Stimulated activated naive CD8-positive, alpha-beta T cell treated with anti-CD3 and anti-CD28 coated beads, Interleukin-15, Interleukin-2, amounts not matched to agents 100 ng/mL and 50 ng/mL, for 24 hours (primary cell): ENCODE measurements around the gene TNNC1.

Experiments used
- H3K27ac Mint-ChIP-seq: one replicate; pipeline ENCODE4 v1.8.0; 2021; ENCODE audit warnings: mild to moderate bottlenecking, mixed read lengths
- H3K27me3 Mint-ChIP-seq: one replicate; pipeline ENCODE4 v1.8.0; 2021; ENCODE audit warnings: mixed read lengths
- H3K36me3 Mint-ChIP-seq: one replicate; pipeline ENCODE4 v1.8.0; 2021; ENCODE audit warnings: low read depth, mixed read lengths
- H3K4me1 Mint-ChIP-seq: one replicate; pipeline ENCODE4 v1.8.0; 2021; ENCODE audit warnings: low read depth, mixed read lengths
- H3K4me3 Mint-ChIP-seq: one replicate; pipeline ENCODE4 v1.8.0; 2021; ENCODE audit warnings: mild to moderate bottlenecking, mixed read lengths
- H3K9me3 Mint-ChIP-seq: one replicate; pipeline ENCODE4 v1.8.0; 2021; ENCODE audit warnings: mixed read lengths

TNNC1 gene

GRCh38 chr3:52453496-52454249, at the start of gene TNNC1:
TNNC1 (minus strand) TSS chr3:52454041; CDS start chr3:52454015, 26 bp downstream.
- no peaks in the 10 kb centered on the region for H3K9me3 Mint-ChIP-seq
- peaks cover 40% of the 10 kb centered on the region for H3K4me1 Mint-ChIP-seq
- peak within 1 kb of the TSS; percentile 95 for H3K27ac Mint-ChIP-seq
- peak within 1 kb of the TSS; percentile 90 for H3K4me3 Mint-ChIP-seq
- H3K36me3 Mint-ChIP-seq: peaks cover 10% of the 10 kb centered on the region
- no peaks in the 10 kb centered on the region for H3K27me3 Mint-ChIP-seq

DNA sequence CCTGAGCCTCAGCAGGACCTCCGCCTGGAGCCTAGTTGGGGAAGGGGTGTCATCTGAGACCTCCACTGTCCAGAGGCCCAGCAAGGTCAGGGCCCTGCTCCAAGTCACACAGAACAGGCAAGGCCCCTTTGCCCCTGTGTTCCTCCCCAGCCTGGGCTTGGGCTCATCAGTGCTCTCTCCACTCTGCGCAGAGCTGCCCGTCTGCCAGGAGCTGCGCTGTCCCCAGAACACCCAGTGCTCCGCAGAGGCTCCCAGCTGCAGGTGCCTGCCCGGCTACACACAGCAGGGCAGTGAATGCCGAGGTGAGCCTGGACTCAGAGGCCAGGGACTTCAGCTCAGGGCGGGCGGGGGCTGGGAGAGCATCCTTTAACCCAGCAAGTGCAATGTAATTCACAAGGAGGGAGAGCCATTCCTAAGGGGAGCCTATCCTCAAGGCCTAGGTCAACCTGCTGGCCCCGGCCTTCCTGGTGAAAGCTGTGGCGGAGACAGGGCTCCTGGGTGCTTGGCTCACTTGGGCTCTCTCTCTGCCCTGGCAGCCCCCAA, 49.0 kb upstream of the TNNC1 start:
- Mint-ChIP-seq H3K4me1 (peaks cover 9% of the 10 kb centered on the region), H3K27me3 (no peaks in the 10 kb centered on the region)

DNA sequence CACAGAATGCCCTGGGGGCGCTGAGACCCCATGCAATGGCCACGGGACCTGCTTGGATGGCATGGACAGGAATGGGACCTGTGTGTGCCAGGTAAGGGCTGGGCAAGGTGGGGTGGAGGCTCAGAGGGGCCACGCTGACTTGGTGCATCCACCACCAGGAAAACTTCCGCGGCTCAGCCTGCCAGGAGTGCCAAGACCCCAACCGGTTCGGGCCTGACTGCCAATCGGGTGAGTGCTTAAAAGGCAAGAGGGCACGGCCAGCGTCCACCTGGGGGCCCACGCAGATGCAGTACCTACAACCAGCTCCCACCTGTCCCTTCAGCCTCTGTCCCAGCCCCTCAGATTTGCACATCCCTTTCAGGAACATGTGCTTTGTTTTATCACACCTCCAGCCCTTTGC, 48.2 kb upstream of the TNNC1 start:
- no peak overlapping the region for H3K4me3 Mint-ChIP-seq
- H3K27me3 Mint-ChIP-seq: no peaks in the 10 kb centered on the region
- no peaks in the 10 kb centered on the region for H3K9me3 Mint-ChIP-seq
- H3K4me1 Mint-ChIP-seq: peaks cover 9% of the 10 kb centered on the region
- no peaks in the 10 kb centered on the region for H3K36me3 Mint-ChIP-seq
- no peak overlapping the region for H3K27ac Mint-ChIP-seq

More for the DNA sequence above, 49.0 kb upstream of the TNNC1 start:
- Mint-ChIP-seq H3K9me3 (no peaks in the 10 kb centered on the region), H3K4me3 (no peak overlapping the region), H3K36me3 (no peaks in the 10 kb centered on the region), H3K27ac (no peak overlapping the region)

DNA sequence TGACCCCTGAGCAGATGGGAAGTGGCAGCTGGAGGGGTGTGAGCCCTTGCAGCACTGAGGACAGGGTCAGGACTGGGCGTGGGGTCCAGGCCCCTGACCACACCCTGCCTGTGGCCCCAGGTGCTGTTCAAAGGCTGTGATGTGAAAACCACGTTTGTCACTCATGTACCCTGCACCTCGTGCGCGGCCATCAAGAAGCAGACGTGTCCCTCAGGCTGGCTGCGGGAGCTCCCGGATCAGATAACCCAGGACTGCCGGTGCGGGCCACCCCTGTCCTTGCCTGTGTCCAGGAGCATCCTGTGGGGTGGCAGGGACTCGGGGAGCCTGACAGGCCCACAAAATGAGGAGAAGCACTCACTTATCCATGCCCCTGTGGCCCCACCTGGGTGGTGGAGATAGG, 47.2 kb upstream of the TNNC1 start:
- Mint-ChIP-seq H3K36me3 (no peaks in the 10 kb centered on the region), H3K27ac (no peak overlapping the region), H3K4me1 (peaks cover 9% of the 10 kb centered on the region), H3K9me3 (no peaks in the 10 kb centered on the region), H3K4me3 (no peak overlapping the region), H3K27me3 (no peaks in the 10 kb centered on the region)

GRCh38 chr3:52498137-52499054, 44.6 kb upstream of the TNNC1 start:
- H3K27me3 Mint-ChIP-seq: no peaks in the 10 kb centered on the region
- H3K4me1 Mint-ChIP-seq: peaks cover 9% of the 10 kb centered on the region
- no peaks in the 10 kb centered on the region for H3K9me3 Mint-ChIP-seq
- no peak overlapping the region for H3K4me3 Mint-ChIP-seq
- H3K36me3 Mint-ChIP-seq: no peaks in the 10 kb centered on the region
- no peak overlapping the region for H3K27ac Mint-ChIP-seq

GRCh38 chr3:52495777-52496602, 42.1 kb upstream of the TNNC1 start:
- Mint-ChIP-seq H3K9me3 (no peaks in the 10 kb centered on the region), H3K36me3 (peaks cover 11% of the 10 kb centered on the region), H3K4me1 (peaks cover 9% of the 10 kb centered on the region), H3K27me3 (no peaks in the 10 kb centered on the region), H3K27ac (no peak overlapping the region), H3K4me3 (no peak overlapping the region)

DNA sequence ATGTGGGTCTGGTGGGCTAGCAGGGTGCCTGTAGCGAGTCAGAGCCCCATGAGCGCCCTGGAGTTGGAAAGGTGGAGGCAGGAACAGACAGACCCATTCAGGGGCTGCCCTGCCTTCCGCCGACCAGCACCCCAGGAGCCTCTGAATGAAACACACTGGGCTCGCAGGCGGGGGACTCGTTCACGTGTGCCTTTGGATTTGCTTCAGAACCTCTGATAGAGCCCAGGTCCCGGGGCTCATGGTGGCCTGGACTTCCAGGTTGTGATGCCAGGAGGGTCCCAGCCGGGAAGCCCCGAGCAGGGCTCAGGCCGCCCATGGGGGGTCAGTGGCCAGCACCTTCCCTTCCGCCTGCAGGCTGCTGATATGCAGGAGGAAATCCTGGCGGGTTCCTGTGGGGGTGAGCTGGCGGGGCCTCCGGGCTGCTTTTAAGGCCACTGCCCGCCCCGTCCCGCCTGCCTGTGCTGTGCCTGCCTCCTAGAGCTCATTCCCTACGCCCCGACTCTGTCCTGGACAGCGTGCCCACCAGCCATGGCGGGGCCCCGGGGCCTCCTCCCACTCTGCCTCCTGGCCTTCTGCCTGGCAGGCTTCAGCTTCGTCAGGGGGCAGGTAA, 41.1 kb upstream of the TNNC1 start, which contains the start of gene STAB1:
Gene STAB1, plus strand, starts transcription at position 453 of the 610 bp plus-strand sequence. Its CDS starts 76 bp downstream, at position 529.
- H3K36me3 Mint-ChIP-seq: peaks cover 15% of the 10 kb centered on the region
- no peak within 1 kb of the TSS for H3K27ac Mint-ChIP-seq
- H3K4me3 Mint-ChIP-seq: no peak within 1 kb of the TSS
- H3K9me3 Mint-ChIP-seq: no peaks in the 10 kb centered on the region
- no peaks in the 10 kb centered on the region for H3K27me3 Mint-ChIP-seq
- peaks cover 9% of the 10 kb centered on the region for H3K4me1 Mint-ChIP-seq

- Mint-ChIP-seq H3K4me1 (peaks cover 9% of the 10 kb centered on the region), H3K9me3 (no peaks in the 10 kb centered on the region), H3K36me3 (peaks cover 15% of the 10 kb centered on the region), H3K4me3 (no peak overlapping the region), H3K27me3 (no peaks in the 10 kb centered on the region), H3K27ac (no peak overlapping the region)
Observed at GRCh38 chr3:52494445-52494844, 40.6 kb upstream of the TNNC1 start.

GRCh38 chr3:52493232-52494017, 39.6 kb upstream of the TNNC1 start:
- Mint-ChIP-seq H3K4me1 (peaks cover 3% of the 10 kb centered on the region), H3K9me3 (no peaks in the 10 kb centered on the region), H3K27me3 (no peaks in the 10 kb centered on the region), H3K36me3 (peaks cover 15% of the 10 kb centered on the region), H3K27ac (no peak overlapping the region), H3K4me3 (no peak overlapping the region)

GRCh38 chr3:52492059-52492458, 38.2 kb upstream of the TNNC1 start:
- Mint-ChIP-seq H3K4me1 (no peaks in the 10 kb centered on the region), H3K27ac (no peak overlapping the region), H3K4me3 (no peak overlapping the region), H3K27me3 (no peaks in the 10 kb centered on the region), H3K36me3 (peaks cover 15% of the 10 kb centered on the region), H3K9me3 (no peaks in the 10 kb centered on the region)

GRCh38 chr3:52490939-52491526, 37.2 kb upstream of the TNNC1 start:
- H3K9me3 Mint-ChIP-seq: no peaks in the 10 kb centered on the region
- H3K4me1 Mint-ChIP-seq: no peaks in the 10 kb centered on the region
- peaks cover 19% of the 10 kb centered on the region for H3K36me3 Mint-ChIP-seq
- no peaks in the 10 kb centered on the region for H3K27me3 Mint-ChIP-seq
- H3K4me3 Mint-ChIP-seq: no peak overlapping the region
- H3K27ac Mint-ChIP-seq: no peak overlapping the region

DNA sequence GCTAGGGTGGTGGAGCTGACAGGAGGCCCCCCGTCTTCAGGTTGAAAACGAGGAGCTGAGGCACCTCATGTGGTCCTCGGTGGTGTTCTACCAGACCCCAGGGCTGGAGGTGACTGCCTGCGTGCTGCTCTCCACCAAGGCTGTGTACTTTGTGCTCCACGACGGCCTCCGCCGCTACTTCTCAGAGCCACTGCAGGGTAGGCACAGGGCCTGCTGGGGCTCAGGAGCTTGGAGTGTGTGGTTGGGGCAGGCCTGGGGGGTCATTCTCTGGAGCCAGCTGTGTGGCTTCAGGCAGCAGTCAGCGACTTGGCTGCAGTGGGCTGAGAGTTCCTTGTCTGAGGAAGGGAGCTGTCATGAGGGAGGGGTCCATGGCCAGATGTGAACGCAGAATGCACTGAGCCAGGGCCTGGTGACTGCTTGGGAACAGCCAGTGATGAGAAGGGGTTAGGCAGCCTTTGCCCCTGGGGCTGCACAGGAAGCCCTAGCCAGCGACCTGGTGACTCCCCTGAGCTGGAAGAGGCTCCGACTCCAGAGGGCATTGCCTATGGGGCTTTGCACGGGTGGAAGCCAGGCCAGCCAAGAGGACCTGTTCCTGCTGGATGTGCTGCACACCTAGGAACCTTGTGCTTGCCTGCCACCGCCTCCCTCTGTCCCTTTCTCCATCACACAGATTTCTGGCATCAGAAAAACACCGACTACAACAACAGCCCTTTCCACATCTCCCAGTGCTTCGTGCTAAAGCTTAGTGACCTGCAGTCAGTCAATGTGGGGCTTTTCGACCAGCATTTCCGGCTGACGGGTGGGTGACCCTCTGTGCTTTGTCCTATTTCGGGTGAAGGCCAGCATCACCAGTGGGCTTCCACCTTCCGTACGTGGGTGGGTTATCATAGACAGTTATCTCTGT, 36.4 kb upstream of the TNNC1 start:
- Mint-ChIP-seq H3K4me1 (no peaks in the 10 kb centered on the region), H3K4me3 (no peak overlapping the region), H3K9me3 (no peaks in the 10 kb centered on the region), H3K27ac (no peak overlapping the region), H3K27me3 (no peaks in the 10 kb centered on the region), H3K36me3 (peaks cover 25% of the 10 kb centered on the region)
